ENCODE measurements around the gene SLC32A1.

- TF ChIP-seq CTCF (IDR thresholded peaks at IDR 0.05): no peak
- TF ChIP-seq POLR2A (IDR thresholded peaks at IDR 0.05): no peak
Observed at GRCh38 chr20:38769376-38770295, 45.4 kb downstream of the SLC32A1 start.

Data from tibial nerve (tissue), 3 donors.